Subcutaneous adipose tissue (tissue), 4 donors: ENCODE data around the gene RNU5D-1. TPM values are rescaled to one million over a fixed set of nuclear protein-coding genes. Genes with fewer than 3 reads are reported as not detected.

ENCODE experiments used
- CTCF ChIP-seq: fragments of 450-650 bp; IDR thresholded peaks from one replicate; pipeline ENCODE4 v1.5.1; 2016; ENCODE audit warnings: low read depth, mild to moderate bottlenecking, control low read depth, antibody characterized with exemption, moderate library complexity
- total RNA-seq, 4 donors: library from RNA; depleted of rRNA; stranded (reverse); fragments of >200 nt; gene quantifications; one replicate each; pipeline ENCODE4 v1.1.0, GENCODE V29; 2016

RNU5D-1 gene
- total RNA-seq, 4 donors from 2014 or later = not detected

- no peak for TF ChIP-seq CTCF
These were observed 45.2 kb upstream of the RNU5D-1 start for GRCh38 chr1:44775930-44776729.

DNA sequence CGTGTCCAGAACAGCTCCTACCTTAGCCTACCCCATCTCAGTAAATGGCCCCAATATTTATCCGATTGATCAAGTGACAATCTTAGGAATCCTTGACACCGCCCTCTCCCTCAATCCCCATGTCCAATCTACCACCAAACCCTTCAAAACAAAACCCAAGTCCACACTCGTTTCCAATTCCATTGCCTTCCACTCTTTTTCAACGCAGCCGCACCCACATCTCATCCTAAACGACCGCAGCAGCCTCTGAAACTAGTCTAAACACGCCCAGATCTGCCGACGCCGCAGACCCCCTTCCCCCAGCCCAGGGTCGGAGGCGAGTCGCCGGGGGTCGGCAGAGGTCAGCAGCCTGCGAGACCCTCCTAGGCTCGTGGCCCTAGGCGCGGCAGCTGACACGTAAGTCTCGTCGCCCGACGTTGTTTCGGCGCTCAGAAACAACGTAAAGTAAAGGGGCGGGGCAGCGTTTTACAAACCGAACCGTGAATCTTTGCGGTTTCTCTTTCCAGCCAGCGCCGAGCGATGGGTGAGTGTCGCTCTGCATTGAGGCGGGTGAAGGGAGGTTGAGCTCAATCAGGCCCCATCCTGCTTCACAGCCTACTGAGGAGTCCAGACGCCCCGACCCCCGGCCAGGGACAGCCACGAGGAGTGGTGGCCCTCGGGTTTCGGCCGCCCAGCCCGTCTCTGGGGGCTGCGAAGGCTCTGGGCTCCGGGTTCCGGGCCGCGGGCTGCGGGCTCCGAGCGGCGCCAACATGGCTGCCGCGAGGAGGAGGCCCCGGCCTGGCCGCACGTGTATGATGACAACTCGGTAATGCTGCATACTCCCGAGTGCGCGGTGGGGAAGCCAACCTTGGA, 44.3 kb upstream of the RNU5D-1 start, which contains the start of gene RPS8:
RPS8 (plus strand) TSS at position 463 of the 852 bp plus-strand sequence; CDS start at position 520, 57 bp downstream.
- TF ChIP-seq CTCF = no peak

GRCh38 chr1:44760876-44761275, 29.9 kb upstream of the RNU5D-1 start:
- no peak for TF ChIP-seq CTCF

DNA sequence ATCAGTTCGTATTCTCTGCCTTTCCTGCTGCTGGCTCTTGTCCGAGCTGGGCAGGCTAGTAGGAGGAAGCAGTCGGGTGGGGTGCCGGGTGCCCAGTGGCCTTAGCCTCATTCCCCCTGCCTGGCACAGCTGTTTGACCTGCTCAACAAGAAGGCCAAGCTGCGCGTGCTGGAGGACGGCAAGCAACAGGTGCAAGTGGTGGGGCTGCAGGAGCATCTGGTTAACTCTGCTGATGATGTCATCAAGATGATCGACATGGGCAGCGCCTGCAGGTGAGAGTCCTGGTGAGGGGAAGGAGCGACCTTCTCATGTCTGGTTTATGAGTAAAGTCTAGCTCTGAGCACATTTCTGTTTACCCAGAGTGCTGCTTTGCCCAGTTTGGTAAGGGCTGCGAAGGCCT, 28.1 kb upstream of the RNU5D-1 start:
- no peak for TF ChIP-seq CTCF

GRCh38 chr1:44757420-44757819, 26.4 kb upstream of the RNU5D-1 start:
- no peak for TF ChIP-seq CTCF

- TF ChIP-seq CTCF = no peak
These were observed 16.9 kb upstream of the RNU5D-1 start for GRCh38 chr1:44747878-44748277.

DNA sequence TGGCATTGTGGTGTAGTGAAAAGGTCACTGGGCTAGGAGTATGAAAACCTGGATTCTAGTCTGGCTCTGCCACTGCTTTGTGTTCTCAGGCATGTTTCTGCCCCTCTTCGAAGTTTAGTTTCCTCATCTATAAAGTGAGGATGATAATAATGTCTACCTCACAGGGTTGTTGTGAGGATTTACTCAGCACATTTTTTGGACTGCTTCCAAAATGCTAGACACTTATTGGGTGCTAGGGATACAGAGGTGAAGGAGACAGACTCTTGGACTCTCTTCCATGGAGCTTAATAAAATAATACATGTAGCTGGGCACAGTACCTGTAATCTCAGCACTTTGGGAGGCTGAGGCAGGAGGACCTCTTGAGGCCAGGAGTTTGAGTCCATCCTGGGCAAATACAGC, 12.2 kb upstream of the RNU5D-1 start:
- TF ChIP-seq CTCF = no peak
